ENCODE data around the gene NEK2.

NEK2 gene

DNA sequence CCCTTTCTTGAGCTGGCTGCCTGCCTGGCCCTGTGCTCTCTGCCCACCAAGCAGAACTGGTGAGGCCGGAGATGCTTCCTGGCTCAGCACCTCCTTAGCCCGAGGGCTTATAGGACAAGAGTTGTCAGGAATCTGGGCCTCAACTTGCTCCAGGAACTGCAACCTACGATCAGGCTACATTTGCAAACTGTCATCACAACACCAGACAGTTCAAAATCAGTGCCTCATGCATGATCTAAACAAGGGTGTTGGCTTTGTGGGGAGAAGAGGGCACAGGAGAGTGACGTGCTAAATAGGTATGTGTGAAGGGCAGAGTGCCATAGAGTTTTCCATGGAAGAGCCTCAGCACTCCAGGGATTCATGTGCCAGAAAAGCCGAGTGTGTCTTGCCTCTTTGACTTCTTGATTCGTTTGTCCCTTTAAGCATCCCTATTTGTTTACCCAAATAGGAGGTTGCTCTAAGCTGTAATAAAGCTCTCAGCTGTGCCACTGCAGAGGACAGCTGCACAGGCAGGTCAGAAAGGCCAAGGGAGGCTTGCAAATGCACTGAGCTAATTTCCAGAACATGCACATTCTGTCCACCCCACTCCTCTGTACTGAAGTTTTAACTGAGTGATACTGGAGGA lies 30.2 kb upstream of the NEK2 start:
- H3K4me3 ChIP-seq (ENCODE audit: control insufficient read depth, low read depth, low read length), result no peak overlapping the region
- TF ChIP-seq CTCF (IDR thresholded peaks at IDR 0.05; ENCODE audit: control insufficient read depth, insufficient read depth, low read depth, low read length, missing control alignments), result no peak
- no peak for DNase-seq (ENCODE audit: low read depth)

GRCh38 chr1:211704543-211704942 lies 29.1 kb upstream of the NEK2 start:
- no peak for DNase-seq (ENCODE audit: low read depth)
- no peak for TF ChIP-seq CTCF (IDR thresholded peaks at IDR 0.05; ENCODE audit: control insufficient read depth, insufficient read depth, low read depth, low read length, missing control alignments)
- H3K4me3 ChIP-seq (ENCODE audit: control insufficient read depth, low read depth, low read length), result no peak overlapping the region

- no peak overlapping the region for H3K4me3 ChIP-seq (ENCODE audit: control insufficient read depth, low read depth, low read length)
- DNase-seq (ENCODE audit: low read depth), result no peak
- no peak for TF ChIP-seq CTCF (IDR thresholded peaks at IDR 0.05; ENCODE audit: control insufficient read depth, insufficient read depth, low read depth, low read length, missing control alignments)
These were observed 28.6 kb upstream of the NEK2 start for GRCh38 chr1:211703812-211704537.

- DNase-seq (ENCODE audit: low read depth), result no peak
- H3K4me3 ChIP-seq (ENCODE audit: control insufficient read depth, low read depth, low read length), result no peak overlapping the region
These were observed 26.3 kb upstream of the NEK2 start for GRCh38 chr1:211701733-211702132.

GRCh38 chr1:211699059-211699458 lies 23.6 kb upstream of the NEK2 start:
- TF ChIP-seq CTCF (IDR thresholded peaks at IDR 0.05; ENCODE audit: control insufficient read depth, insufficient read depth, low read depth, low read length, missing control alignments), result no peak
- no peak for DNase-seq (ENCODE audit: low read depth)
- H3K4me3 ChIP-seq (ENCODE audit: control insufficient read depth, low read depth, low read length), result no peak overlapping the region

More at GRCh38 chr1:211701733-211702132, 26.3 kb upstream of the NEK2 start:
- TF ChIP-seq CTCF (IDR thresholded peaks at IDR 0.05; ENCODE audit: control insufficient read depth, insufficient read depth, low read depth, low read length, missing control alignments), result no peak

- TF ChIP-seq CTCF (IDR thresholded peaks at IDR 0.05; ENCODE audit: control insufficient read depth, insufficient read depth, low read depth, low read length, missing control alignments), result peak; percentile 100
- no peak overlapping the region for H3K4me3 ChIP-seq (ENCODE audit: control insufficient read depth, low read depth, low read length)
- no peak for DNase-seq (ENCODE audit: low read depth)
These were observed 23.0 kb upstream of the NEK2 start for GRCh38 chr1:211698161-211699026.
